ENCODE measurements around the gene GRIPAP1.
"Not testable (repeated sequence)": the region's sequence is repeated elsewhere in the genome, so short reads cannot be mapped to it uniquely, and the experiment has no call there.

Gene GRIPAP1

DNA sequence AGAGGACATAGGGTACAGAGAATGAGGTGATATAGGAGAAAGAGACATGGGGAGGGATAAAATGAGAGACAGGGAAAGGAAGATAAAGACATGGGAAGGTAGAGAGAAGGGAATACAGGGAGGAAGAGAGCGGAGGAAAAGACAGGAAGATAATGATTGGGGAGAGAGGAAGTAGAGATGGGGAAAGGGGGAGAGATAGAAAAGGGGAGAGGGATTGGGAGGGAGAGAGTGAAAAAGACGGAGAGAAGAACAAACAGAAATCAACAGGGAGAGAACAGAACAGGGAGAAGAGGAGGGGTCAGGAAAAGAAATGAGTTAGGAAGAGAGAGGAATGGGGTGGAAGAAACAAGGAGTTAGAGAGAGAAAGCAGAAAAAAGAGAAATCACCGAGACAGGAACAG, 4.6 kb downstream of the GRIPAP1 start:
- no peak for DNase-seq (ENCODE audit: low read depth)

DNA sequence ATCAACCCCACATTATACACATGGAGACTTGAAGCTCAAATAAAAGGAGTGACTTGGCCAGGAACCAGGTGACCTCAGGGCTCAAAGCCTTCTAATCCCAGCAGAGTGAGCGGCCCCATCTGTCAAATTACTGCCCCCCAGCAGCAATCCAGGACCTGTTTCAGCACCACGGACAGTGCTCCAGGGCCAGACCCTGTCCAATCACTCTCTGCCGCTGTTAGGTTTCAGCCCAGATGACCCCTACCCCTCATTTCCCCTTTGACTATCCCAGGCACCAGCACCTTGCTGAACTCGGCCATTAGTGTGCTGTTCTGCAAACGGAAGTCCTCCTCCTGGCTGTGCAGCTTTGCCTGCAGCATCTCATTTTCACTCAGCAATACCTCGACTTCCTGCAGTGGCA, 5.1 kb downstream of the GRIPAP1 start:
- DNase-seq (ENCODE audit: low read depth): no peak

- no peak for DNase-seq (ENCODE audit: low read depth)
These were observed 9.7 kb downstream of the GRIPAP1 start for GRCh38 chrX:48992341-48992740.

DNA sequence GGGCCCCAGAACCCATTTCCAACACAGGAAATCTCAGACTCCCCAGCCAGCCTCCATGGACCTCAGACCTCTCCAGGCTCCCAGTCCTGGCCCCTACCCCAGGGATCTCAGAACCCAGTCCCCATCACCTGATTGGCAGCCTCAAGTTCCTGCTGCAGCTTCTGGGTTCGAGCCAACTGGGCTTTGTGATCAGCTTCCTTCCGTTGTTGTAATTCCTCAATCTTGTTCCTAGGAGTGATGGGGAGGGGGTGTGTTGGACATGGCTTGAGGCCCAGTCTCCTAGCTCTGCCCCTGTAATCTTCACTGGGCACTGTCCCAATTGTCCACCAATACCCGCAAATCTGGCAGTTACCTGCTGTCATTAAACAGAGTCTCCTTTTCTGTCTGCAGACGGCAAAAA, 12.6 kb downstream of the GRIPAP1 start:
- no peak for DNase-seq (ENCODE audit: low read depth)

DNA sequence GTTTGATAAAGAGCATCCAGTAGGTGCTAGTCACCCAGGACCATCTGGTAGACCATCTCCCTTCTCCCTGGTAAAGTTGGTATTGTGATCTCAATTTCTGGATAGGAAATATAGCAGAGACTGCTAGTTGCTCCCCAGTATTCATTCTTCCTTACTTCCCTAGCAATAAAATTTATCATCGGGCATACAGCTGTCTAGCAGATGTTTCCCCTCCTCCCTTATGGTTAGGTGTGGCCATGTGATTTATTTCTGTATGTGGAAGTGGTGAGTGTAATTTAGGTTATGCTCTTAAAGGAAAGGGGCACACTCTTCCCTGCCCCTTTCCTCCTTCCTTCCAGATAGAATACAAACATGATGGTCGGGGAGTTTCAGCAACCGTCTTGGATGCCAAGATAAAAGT, 18.2 kb downstream of the GRIPAP1 start:
- no peak for DNase-seq (ENCODE audit: low read depth)

DNA sequence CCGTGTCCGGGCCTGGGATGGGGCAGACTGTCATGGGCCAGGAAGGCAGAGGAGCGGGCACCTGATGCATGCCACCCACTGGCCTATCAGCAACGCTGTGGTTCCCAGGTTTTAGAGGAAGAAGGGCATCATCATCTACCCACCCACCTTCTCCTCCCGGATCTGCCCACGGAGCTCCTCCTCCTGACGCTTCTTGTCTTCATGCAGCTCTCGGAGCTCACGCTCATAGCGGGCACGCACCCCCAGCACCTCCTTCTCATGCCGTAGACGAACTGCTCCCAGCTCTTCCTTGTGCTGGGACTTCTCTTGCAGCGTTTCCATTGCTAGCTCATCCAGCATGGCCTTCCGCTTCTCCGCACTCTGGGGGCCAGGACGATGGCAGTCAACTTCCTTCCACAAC, 19.0 kb downstream of the GRIPAP1 start:
- DNase-seq (ENCODE audit: low read depth): no peak

- no peak for DNase-seq (ENCODE audit: low read depth)
These were observed 20.9 kb downstream of the GRIPAP1 start for GRCh38 chrX:48981178-48981577.

- DNase-seq (ENCODE audit: low read depth): not testable (repeated sequence)
These were observed 21.7 kb downstream of the GRIPAP1 start for GRCh38 chrX:48980341-48980740.

DNA sequence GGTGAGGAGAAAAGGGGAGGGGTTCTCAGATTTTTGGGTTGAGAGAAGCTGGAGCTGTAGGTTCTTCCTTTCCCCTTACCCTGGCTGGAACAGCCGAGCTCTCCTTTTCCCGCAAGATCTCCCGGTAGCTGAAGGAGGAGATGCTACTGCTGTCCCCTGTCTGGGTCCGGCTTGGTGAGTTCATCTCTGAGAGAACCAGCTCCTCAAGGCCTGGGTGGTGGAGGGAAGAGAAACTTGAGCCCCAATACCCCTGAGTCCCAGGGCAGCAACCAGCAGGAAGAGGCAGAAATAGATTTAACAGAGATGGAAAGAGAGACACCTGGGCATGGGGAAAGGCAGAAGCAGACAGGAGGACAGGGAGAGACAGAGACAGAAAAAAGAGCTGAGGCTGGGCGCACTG, 23.8 kb downstream of the GRIPAP1 start:
- no peak for DNase-seq (ENCODE audit: low read depth)

DNA sequence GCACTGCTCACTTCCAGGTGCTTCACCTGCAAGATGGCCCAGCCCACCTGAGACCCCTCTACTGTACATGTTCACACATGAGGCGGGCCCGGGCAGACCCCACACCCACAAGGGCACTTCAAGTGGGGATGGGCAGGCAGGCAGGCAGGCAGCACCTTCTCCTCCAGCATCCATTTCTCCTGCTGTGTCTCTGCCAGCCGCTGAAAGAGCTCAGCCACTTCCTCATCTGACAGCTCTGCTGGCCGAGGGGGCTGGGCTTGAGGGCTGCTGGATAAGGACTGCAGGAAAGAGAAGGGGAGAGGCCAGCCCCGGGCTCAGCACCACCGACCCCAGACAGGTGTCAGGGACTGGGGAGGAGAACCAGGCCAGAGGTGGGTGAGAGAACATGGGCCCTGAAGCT, 26.0 kb downstream of the GRIPAP1 start:
- no peak for DNase-seq (ENCODE audit: low read depth)

DNA sequence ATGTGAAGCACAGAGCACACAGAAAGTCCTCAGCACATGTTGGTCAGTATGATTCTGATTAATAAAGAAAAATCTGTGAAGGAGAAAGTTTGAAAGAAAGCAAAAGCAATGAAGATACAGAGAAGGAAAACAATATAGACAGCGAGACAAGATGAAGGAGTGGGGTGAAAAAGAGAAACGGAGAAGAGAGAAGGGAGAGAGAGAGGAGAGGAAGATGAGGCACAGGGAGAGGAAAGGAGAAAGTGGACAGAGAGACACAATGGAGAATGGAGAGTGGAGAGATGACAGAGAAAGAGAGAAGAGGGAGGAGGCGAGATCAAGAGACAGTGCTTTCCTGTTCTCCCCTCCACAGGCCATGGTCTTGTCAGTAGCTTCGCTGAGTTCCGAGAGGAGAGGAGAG, 26.5 kb downstream of the GRIPAP1 start:
- DNase-seq (ENCODE audit: low read depth): no peak

DNA sequence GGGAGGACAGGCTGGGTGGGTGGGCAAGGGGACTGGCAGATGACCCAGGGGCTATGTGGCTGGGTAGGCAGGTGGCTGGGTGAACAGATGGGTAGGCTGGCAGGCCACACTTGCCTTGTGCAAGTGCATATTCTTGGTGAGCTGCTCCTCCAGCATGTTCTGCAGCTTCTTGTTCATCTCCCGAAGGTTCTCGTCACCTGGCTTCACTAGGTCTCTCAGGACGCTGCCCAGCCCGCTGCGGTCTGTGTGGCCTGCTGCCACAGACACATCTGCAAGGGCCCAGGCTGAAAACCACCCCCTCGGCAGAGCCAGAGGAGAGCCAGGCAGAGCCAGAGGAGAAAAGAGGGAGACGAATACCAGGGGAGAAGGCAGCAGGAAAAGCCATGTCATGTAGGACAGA, 27.0 kb downstream of the GRIPAP1 start:
- no peak for DNase-seq (ENCODE audit: low read depth)

- no peak for DNase-seq (ENCODE audit: low read depth)
These were observed 27.5 kb downstream of the GRIPAP1 start for GRCh38 chrX:48974574-48974973.

- DNase-seq (ENCODE audit: low read depth): no peak
These were observed 28.0 kb downstream of the GRIPAP1 start for GRCh38 chrX:48974033-48974432.

DNA sequence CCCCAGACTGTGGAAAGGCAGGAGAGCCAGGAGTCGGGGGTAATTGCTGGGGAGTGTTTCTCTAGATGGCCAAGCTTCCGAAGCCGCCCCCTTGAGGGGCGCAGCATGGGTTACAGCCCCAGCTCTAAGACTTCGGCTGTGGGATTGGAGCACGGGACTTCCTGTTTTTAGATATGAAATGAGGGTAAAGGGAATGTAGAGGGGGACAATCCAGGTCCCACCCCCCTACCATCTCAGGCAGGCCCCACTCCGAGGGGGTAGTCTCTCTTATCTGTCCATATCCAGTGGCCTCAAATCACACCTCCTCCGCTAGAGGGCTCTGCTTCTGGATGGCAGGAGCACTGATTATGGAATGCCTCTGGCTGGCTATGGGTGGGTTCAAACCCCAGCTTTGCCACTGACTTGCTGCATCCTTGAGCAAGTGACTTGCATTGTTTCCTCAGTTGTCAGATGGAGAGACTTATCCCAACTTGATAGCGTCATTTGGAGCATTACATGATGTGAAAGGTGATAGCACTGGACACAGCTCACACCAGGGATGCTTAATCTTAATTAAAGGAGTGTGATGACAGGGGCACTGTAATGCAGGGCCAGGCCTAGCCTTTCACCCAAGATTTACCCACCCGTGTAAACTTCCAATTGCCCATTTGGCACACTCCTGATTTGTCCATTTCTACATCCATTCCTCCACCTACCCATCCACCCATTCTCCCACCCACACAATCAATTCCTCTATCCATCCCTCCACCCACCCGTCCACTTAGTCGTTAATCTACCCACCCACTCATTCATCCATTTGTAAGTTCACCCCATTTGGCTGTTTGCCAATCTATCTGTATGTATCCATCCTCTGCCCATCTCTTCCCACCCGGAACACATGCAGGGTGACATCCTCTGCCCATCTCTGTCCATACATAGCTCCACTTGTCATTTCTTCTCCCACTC, 29.6 kb downstream of the GRIPAP1 start:
- DNase-seq (ENCODE audit: low read depth): no peak

DNA sequence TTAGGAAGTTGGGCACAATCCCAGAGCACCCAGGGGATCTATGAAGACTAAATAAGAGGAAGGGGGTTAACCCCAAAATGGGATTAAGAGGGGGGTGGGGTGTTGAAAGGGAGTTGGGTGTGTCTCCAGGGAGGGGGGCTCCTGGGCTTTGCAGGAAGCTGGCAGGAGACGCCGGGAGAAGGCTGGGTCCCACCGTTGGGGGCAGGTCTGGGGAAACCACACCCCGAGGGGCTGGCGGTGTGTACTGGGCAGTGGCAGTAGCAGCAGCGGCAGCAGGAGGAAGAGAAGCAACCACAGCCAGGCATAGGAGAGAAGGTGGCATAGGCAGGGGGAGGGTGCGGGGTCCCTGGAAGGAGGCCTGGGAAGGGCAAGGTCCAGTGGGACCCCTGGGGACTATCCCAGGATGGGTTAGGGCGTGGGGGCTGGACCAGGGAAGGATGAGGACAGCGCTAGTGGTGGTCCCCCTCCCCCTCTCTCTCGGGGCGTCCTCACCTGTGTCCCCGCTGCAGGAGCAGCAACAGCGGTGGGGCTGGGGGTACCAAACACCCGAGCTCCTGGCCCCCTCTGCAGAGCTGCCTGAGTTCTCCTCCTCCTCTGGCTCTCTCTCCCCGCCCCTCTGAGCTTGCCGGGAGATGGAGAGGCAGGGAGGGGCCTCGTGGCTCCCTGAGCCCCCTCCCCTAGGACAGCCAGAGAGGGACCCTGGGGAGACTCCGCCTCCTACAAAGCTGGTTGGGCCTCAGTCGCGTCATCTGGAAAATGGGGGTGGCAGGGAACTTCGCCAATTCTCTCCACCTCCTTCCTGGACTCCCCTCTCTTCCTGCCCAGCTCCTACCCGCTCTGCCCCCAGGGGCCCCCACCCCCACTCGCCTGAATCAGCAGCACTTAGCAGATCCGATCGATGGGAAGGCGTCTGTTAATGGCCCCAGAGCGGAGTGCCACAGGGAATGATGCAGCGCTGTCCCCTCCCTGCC, 30.5 kb downstream of the GRIPAP1 start, which contains the start of gene KCND1:
TSS of gene KCND1 (minus strand) at position 596 of the 971 bp plus-strand sequence. CDS start 1,573 bp downstream, outside the sequence.
- no peak for DNase-seq (ENCODE audit: low read depth)

GRCh38 chrX:48969471-48969870, 32.6 kb downstream of the GRIPAP1 start:
- no peak for DNase-seq (ENCODE audit: low read depth)

GRCh38 chrX:48968377-48968776, 33.7 kb downstream of the GRIPAP1 start:
- no peak for DNase-seq (ENCODE audit: low read depth)

DNA sequence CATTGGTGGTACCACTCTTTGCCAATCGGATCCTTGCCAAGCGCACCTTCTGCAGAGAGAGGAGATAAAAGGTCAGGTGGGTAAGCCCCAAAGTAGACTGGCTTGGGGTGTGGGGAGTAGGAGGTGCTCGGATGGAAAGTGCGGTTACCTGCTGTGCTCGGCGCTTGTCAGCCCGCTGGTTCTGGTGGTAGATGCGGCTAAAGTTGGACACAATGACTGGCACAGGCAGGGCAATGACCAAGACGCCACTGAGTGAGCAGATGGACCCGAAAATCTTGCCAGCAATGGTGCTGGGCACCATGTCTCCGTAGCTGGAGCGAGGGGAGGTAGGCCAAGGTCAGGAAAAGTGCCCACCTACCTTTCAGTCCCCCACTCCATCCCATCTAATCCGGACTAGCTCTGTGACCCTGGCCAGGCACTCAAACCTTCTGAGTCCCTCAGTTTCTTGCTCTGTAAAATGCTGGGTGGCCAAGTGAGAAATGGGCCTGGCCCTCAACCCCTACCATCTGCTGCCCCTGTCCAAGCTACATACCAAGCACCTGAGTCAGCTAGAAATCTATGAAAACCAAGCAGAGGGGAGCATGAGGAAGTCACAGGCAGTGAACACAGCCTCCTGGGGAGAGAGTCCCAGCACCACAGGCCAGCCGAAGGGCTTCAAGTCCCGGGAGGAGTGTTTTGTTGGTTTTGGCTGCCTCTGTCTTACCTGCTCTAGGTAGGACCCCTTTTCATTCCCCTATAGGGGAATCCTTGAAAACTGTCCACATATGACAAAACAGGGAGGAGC, 35.1 kb downstream of the GRIPAP1 start:
- no peak for DNase-seq (ENCODE audit: low read depth)

- DNase-seq (ENCODE audit: low read depth): no peak
These were observed 36.1 kb downstream of the GRIPAP1 start for GRCh38 chrX:48965959-48966358.

GRCh38 chrX:48961585-48962091, 40.4 kb downstream of the GRIPAP1 start:
- no peak for DNase-seq (ENCODE audit: low read depth)

DNA sequence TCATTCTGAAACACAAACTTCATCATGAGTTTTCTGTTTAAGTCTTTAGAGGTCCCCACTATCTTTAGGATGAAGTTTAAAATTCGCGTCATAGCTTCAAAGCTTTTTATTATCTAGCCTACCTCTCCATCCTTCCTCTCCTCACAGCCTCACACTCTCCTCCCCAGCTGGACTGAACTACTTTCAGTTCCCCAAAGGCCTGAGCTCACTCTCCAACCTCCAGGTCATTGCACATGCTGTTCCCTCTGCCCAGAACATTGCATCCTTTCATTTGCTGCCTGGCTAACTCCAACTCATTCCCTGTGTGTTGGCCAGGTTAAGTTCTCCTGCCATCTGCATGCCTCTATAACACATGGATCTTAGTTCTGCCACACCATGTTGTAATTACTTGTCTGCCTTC, 41.8 kb downstream of the GRIPAP1 start:
- no peak for DNase-seq (ENCODE audit: low read depth)

Data from stimulated activated CD8-positive, alpha-beta memory T cell treated with anti-CD3 and anti-CD28 coated beads, Interleukin-7, amount 100 ng/mL, for 24 hours (primary cell).